BE2C (cell line): ENCODE results near the gene MCM9.

Source experiments
- DNase-seq: peaks from one replicate; pipeline ENCODE4 v3.0.0-alpha.2; 2020
- H3K27me3 ChIP-seq: fragments of 250-450 bp; sonication (Bioruptor Pico); 2 replicates; pipeline ENCODE4 v1.5.1; 2020; ENCODE audit warnings: mild to moderate bottlenecking
- H3K36me3 ChIP-seq: fragments of 250-450 bp; sonication (Bioruptor Pico); 2 replicates; pipeline ENCODE4 v1.5.1; 2020; ENCODE audit warnings: mild to moderate bottlenecking
- H3K4me1 ChIP-seq: fragments of 250-450 bp; sonication (Bioruptor Pico); 2 replicates; pipeline ENCODE4 v1.5.1; 2020
- H3K4me3 ChIP-seq: 2 replicates; pipeline ENCODE4 v1.5.1; 2011; ENCODE audit warnings: low read depth, low read length
- H3K9me3 ChIP-seq: fragments of 250-450 bp; sonication (Bioruptor Pico); 2 replicates; pipeline ENCODE4 v1.5.1; 2020
- TF ChIP-seq, protein P1 (sequence below): IDR thresholded peaks from 2 replicates; pipeline ENCODE4 v1.5.1; 2012; ENCODE audit warnings: mild to moderate bottlenecking, low read depth, low read length

Gene MCM9

DNA sequence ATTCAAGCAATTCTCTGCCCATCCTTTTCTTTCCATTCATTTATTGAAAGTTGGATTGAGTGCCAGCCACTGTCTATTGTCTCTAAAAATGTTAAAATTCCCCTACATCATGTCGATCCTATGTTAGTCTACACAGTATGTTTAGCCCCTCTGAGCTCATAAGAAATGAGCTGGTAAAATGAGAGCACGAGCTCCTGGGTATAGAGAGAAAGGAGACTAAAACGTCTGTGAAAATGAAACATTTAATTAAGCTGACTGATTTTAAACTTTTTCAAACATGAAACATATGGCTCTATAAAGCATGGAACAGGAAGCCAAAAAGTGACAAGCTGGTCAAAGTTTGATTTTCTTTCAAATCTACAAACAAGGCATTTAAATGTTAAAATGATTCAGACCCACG is 145.0 kb downstream of the MCM9 start:
- Histone ChIP-seq H3K9me3 (no peaks in the 10 kb centered on the region), H3K36me3 (no peaks in the 10 kb centered on the region), H3K4me1 (no peaks in the 10 kb centered on the region), H3K4me3 (no peak overlapping the region), H3K27me3 (no peaks in the 10 kb centered on the region)
- TF ChIP-seq, protein P1, sequence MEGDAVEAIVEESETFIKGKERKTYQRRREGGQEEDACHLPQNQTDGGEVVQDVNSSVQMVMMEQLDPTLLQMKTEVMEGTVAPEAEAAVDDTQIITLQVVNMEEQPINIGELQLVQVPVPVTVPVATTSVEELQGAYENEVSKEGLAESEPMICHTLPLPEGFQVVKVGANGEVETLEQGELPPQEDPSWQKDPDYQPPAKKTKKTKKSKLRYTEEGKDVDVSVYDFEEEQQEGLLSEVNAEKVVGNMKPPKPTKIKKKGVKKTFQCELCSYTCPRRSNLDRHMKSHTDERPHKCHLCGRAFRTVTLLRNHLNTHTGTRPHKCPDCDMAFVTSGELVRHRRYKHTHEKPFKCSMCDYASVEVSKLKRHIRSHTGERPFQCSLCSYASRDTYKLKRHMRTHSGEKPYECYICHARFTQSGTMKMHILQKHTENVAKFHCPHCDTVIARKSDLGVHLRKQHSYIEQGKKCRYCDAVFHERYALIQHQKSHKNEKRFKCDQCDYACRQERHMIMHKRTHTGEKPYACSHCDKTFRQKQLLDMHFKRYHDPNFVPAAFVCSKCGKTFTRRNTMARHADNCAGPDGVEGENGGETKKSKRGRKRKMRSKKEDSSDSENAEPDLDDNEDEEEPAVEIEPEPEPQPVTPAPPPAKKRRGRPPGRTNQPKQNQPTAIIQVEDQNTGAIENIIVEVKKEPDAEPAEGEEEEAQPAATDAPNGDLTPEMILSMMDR, result no peak
- no peak for DNase-seq

DNA sequence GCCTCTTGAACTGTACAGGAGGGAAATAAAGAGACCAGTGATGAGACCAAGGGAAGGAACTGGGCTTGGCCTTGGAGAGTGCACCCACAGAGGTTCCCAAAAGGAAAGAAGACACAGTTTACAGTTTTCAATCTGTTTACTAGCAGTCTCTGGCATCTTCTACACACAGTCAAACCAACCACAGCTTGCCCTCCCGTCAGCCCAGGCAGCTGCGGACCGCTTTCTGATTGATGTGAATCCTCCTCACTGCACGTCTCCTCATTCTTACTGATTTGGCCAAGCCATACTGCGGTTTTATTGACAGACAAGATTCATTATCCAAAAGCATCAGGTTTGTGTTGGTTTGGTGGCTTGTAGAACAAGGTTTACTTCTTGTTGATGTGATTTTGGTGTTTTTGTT is 145.5 kb downstream of the MCM9 start:
- no peak overlapping the region for H3K4me3 ChIP-seq
- TF ChIP-seq, protein P1, result no peak
- DNase-seq, result no peak
- no peaks in the 10 kb centered on the region for H3K9me3 ChIP-seq
- H3K36me3 ChIP-seq, result no peaks in the 10 kb centered on the region
- H3K27me3 ChIP-seq, result no peaks in the 10 kb centered on the region
- no peaks in the 10 kb centered on the region for H3K4me1 ChIP-seq

DNA sequence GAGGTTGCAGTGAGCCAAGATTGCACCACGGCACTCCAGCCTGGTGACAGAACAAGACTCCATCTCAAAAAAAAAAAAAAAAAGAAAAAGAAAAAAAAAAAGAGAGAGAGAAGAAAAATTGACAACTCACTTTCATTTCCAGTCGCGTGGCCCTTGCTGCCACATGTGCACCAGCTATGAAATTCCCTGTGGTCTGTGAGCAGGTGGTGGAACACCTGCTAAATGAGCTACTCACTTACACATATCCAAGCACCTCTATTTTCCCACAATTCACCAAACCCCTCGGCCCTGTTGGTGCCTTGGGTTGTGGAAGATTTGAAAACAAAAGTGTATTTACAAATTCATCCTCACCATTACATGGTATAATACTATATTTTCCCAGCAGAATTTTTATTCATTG is 146.3 kb downstream of the MCM9 start:
- no peaks in the 10 kb centered on the region for H3K27me3 ChIP-seq
- H3K4me1 ChIP-seq, result 0 out of 2 replicates have a peak, but pooled peaks cover 2% of the 10 kb centered on the region
- no peak for DNase-seq
- TF ChIP-seq, protein P1, result no peak
- no peaks in the 10 kb centered on the region for H3K9me3 ChIP-seq
- H3K4me3 ChIP-seq, result no peak overlapping the region
- no peaks in the 10 kb centered on the region for H3K36me3 ChIP-seq

DNA sequence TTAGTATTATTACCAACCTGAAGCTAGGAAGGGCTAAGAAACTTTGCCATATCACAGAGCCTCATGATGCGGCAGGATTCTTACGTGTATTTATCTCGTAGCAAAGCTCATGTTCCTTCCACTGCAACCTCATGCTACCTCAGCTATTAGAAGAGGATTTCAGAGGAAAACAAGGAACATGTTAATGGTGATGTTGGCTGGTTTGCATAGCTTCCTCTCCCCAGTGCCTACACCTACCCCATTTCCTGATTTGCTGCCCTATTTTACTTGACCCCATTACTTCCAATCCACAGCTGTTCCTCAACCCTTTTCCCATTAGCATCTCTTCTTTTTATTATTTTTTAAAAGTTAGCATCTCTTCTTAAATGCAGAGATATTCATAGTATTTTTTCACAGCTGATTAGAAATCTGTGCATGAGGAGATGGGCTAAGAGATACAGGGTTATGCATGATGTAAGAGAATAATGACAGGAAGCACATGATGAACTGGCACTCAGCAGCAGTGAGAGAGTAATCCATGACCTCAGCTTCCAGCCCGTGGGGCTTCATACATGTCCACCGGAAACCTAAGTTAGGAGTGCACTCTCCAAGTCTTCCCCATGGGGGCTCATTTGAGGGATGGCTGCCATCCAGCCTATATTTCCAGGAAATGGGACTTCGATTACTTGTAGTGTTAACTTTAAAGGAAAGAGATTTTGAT is 147.1 kb downstream of the MCM9 start:
- no peaks in the 10 kb centered on the region for H3K9me3 ChIP-seq
- H3K36me3 ChIP-seq, result no peaks in the 10 kb centered on the region
- TF ChIP-seq, protein P1, result no peak
- peaks cover 6% of the 10 kb centered on the region for H3K4me1 ChIP-seq
- H3K27me3 ChIP-seq, result no peaks in the 10 kb centered on the region
- no peak overlapping the region for H3K4me3 ChIP-seq
- DNase-seq, result no peak

DNA sequence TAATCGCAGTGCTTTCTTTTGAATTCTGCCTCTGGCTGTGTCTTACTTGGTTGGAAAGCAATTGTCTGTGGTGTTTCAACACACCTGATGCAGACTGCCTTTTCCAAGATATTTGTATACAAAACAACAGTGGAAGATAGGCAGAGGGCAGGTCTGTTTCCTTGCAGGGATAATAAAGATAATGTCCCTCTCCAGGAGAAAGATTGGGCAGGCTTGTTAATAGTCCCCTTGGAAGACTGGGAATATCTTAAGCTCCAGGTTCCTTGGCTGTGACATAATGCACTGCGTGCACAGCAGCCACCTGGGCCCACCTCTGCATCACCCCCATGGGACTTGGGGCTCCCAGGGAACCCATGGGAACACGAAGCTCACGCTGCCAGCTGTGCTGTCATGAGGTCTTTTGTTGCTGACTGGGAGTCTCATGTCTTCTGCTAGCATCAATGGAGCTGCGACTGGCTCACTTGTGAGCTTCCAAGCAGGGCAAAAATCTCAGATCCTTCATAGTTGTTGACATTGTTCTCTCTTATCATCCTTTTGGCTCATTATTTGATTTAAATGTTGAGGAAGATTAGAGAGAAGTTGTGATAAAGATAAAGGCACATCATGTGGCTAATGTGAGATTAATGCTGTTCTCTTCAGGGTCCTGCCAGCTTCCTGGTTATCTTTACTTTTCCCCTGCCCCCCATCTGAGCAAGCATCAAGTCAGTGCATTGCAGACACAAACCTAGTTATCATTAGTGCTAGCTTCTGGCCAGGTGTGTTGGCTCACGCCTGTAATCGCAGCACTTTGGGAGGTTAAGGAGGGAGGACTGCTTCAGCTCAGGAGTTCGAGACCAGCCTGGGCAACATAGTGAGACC is 148.1 kb downstream of the MCM9 start:
- Histone ChIP-seq H3K9me3 (no peaks in the 10 kb centered on the region), H3K4me1 (peaks cover 8% of the 10 kb centered on the region), H3K36me3 (no peaks in the 10 kb centered on the region), H3K27me3 (no peaks in the 10 kb centered on the region), H3K4me3 (no peak overlapping the region)
- no peak for DNase-seq
- TF ChIP-seq, protein P1, result no peak

DNA sequence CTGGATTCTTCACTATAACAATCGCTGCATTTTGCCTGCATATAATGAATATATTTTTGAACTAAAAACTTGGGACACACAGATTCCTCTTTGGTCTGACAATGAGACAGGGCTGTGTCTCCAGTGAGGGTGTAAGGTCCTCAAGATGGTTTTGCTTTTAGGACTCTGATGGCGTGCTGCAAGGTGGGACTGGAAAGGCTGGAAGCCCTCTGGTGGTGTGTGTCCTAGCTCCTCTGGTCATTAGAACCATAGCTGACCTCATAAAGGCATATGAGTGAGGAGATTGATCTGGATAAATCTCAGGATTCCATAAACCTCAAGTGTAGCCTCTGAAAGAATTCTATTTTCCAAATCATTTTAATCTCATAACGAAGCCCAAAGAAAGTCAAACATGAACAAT is 149.4 kb downstream of the MCM9 start:
- Histone ChIP-seq H3K4me1 (peaks cover 8% of the 10 kb centered on the region), H3K36me3 (no peaks in the 10 kb centered on the region), H3K4me3 (no peak overlapping the region), H3K27me3 (no peaks in the 10 kb centered on the region), H3K9me3 (no peaks in the 10 kb centered on the region)
- TF ChIP-seq, protein P1, result no peak
- no peak for DNase-seq
